OCI-LY3 (cell line): ENCODE results near the gene CSH2.

Experiments used
- EZH2phosphoT487 ChIP-seq: fragments of 200-600 bp; shearing (Covaris generic); IDR thresholded peaks from 2 replicates; pipeline ENCODE4 v1.6.1; 2018; ENCODE audit warnings: antibody characterized with exemption, mixed run types, low read depth
- TF ChIP-seq, protein P1 (sequence below): fragments of 200-600, 300-600 bp; sonication (generic); IDR thresholded peaks from 2 replicates; pipeline ENCODE4 v1.5.1; 2014; ENCODE audit warnings: antibody characterized with exemption, low read length, low read depth

DNA sequence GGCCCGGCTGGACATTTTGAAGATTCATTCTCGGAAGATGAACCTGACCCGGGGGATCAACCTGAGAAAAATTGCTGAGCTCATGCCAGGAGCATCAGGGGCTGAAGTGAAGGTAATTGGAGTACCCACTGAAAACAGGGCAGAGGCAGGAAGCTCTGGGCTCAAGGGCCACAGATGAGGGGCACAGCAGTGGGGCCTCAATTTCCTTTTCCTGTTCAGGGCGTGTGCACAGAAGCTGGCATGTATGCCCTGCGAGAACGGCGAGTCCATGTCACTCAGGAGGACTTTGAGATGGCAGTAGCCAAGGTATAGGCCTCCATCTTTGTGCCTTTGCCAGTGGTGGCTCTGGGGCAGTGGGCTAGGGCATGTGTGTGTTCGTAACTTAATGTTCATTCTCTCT lies 42.0 kb downstream of the CSH2 start:
- TF ChIP-seq, protein P1, sequence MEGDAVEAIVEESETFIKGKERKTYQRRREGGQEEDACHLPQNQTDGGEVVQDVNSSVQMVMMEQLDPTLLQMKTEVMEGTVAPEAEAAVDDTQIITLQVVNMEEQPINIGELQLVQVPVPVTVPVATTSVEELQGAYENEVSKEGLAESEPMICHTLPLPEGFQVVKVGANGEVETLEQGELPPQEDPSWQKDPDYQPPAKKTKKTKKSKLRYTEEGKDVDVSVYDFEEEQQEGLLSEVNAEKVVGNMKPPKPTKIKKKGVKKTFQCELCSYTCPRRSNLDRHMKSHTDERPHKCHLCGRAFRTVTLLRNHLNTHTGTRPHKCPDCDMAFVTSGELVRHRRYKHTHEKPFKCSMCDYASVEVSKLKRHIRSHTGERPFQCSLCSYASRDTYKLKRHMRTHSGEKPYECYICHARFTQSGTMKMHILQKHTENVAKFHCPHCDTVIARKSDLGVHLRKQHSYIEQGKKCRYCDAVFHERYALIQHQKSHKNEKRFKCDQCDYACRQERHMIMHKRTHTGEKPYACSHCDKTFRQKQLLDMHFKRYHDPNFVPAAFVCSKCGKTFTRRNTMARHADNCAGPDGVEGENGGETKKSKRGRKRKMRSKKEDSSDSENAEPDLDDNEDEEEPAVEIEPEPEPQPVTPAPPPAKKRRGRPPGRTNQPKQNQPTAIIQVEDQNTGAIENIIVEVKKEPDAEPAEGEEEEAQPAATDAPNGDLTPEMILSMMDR: no peak
- no peak for TF ChIP-seq EZH2phosphoT487
